Nephron progenitor cell (in vitro differentiated cells): ENCODE data around the gene TRIM10.

Source experiments
- DNase-seq: peaks from one replicate; pipeline ENCODE4 v3.0.0; 2021
- H3K27ac Mint-ChIP-seq: 2 replicates; pipeline ENCODE4 v1.8.0; 2021; ENCODE audit warnings: mild to moderate bottlenecking, moderate library complexity, mixed read lengths
- H3K27me3 Mint-ChIP-seq: 2 replicates; pipeline ENCODE4 v1.8.0; 2021; ENCODE audit warnings: mild to moderate bottlenecking, low read depth, mixed read lengths; ENCODE audit not compliant: poor library complexity
- H3K36me3 Mint-ChIP-seq: 2 replicates; pipeline ENCODE4 v1.8.0; 2021; ENCODE audit warnings: low read depth, mixed read lengths
- H3K4me1 Mint-ChIP-seq: 2 replicates; pipeline ENCODE4 v1.8.0; 2021; ENCODE audit warnings: mixed read lengths
- H3K4me3 Mint-ChIP-seq: 2 replicates; pipeline ENCODE4 v1.8.0; 2021; ENCODE audit warnings: mild to moderate bottlenecking, moderate library complexity, mixed read lengths
- H3K9me3 Mint-ChIP-seq: 2 replicates; pipeline ENCODE4 v1.8.0; 2021; ENCODE audit warnings: mild to moderate bottlenecking, moderate library complexity, mixed read lengths
- TF ChIP-seq, protein P1 (sequence below): fragments of 200-600 bp; sonication (generic); IDR thresholded peaks from 2 replicates; pipeline ENCODE4 v1.5.0; 2021; ENCODE audit warnings: antibody characterized with exemption

TRIM10 gene

DNA sequence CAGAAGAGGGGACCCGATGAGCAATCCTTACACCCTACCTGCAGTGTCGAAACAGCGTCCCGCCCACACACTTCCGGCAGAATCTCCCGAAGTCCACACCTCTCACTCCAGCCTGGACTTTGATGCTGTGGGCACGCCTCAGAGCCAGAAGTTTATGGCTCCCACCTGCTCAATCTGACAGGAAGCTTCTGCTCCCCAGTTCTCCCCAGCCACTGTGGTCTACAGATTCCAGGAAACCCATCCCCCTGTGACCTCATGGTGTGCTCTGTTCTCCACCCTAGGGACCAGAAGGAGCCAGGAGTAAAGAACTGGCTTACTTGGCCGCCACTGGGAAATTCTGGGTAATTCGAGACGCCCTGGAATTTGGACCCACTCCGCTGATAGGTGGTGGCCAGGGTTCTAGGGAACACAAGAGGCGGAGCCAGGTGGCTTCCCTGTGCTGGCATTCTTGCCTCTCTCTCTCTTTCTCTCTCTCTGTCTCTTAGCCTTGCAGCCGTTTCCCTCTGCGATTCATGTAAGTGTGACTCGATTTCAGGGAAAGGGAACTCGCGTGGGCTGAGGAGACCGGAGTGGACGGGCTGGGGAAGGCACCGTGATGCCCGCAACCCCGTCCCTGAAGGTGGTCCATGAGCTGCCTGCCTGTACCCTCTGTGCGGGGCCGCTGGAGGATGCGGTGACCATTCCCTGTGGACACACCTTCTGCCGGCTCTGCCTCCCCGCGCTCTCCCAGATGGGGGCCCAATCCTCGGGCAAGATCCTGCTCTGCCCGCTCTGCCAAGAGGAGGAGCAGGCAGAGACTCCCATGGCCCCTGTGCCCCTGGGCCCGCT lies 2.3 kb upstream of the TRIM10 start, which contains the start of gene TRIM15:
TRIM15 (plus strand) TSS at position 457 of the 828 bp plus-strand sequence; CDS start at position 596, 139 bp downstream.
- Mint-ChIP-seq H3K36me3 (no peaks in the 10 kb centered on the region), H3K4me3 (no peak within 1 kb of the TSS), H3K9me3 (no peaks in the 10 kb centered on the region), H3K4me1 (no peaks in the 10 kb centered on the region), H3K27me3 (peaks cover 33% of the 10 kb centered on the region), H3K27ac (no peak within 1 kb of the TSS)
- no peak for DNase-seq
- TF ChIP-seq, protein P1, sequence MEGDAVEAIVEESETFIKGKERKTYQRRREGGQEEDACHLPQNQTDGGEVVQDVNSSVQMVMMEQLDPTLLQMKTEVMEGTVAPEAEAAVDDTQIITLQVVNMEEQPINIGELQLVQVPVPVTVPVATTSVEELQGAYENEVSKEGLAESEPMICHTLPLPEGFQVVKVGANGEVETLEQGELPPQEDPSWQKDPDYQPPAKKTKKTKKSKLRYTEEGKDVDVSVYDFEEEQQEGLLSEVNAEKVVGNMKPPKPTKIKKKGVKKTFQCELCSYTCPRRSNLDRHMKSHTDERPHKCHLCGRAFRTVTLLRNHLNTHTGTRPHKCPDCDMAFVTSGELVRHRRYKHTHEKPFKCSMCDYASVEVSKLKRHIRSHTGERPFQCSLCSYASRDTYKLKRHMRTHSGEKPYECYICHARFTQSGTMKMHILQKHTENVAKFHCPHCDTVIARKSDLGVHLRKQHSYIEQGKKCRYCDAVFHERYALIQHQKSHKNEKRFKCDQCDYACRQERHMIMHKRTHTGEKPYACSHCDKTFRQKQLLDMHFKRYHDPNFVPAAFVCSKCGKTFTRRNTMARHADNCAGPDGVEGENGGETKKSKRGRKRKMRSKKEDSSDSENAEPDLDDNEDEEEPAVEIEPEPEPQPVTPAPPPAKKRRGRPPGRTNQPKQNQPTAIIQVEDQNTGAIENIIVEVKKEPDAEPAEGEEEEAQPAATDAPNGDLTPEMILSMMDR = no peak

DNA sequence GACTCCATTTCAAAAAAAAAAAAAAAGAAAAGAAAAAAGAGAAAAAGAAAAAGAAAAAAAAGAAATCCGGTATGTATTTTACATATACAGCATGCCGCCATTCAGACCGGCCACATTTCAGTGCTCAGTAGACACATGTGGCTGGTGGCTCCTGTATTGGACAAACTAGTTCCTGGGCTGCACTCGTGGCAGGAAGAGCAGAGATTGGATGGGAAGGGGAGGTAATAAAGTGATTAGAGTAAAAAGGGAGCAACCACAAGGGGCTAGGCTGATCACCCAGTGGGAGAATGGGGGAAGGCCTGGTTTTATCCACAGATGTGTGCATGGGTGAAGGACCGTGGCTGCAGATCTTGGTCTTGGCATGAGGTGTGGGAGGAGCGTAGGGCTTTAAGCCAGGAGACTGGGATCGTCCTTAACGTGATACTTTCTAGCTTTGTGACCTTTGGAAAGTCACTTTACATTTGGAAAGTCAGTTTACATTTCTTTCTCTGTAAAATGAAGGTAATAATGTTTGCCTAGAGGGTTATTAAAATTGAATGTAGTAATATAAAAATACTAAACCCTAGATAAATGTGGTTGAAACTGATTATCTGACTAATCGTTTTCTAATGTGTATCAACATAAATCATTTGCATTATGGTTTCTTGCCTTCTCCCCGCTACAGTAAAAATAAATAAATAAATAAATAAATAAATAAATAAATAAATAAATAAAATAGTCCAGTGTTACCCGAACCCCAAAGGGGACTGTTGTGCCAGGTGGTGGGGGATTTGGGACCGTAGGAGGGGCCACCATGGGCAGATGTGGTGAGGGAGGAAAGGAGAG lies 1.5 kb upstream of the TRIM10 start:
- TF ChIP-seq, protein P1 = no peak

DNA sequence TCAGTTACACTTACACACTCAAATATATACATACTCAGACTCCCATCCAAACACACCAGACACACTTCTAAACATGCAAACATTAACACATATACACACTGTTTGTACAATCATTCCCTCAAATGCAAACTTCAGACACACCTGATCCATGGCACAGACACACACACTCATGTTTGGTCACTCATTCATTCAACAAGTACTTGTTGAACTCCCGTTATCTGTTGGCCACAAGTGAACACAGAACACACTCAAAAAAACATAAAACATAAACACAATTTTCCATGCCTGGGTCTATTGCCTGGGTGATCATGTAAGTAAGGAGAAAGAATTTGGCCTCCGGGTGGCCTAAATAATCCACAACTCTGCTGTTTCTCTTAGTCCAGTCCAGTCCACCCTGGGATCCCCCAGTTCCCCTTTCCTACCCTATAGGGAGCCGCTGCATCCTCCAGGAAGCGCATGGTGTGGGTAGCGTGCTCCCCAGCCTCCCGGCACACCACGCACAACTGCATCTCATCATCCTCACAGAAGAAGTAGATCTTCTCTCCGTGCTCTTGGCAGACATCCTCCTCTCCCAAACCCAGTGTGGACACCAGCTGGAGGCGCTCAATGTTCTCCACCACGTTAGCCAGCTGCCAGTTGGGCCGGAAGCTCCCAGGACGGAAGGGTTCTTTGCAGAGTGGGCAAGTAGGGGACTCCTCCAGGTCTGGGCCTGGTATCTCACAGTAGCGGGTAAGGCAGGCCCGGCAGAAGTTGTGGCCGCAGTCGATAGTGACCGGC lies 815 bp downstream of the TRIM10 start:
- Mint-ChIP-seq H3K27ac (no peak overlapping the region), H3K4me3 (no peak overlapping the region), H3K36me3 (no peaks in the 10 kb centered on the region), H3K4me1 (peaks cover 4% of the 10 kb centered on the region), H3K27me3 (peaks cover 33% of the 10 kb centered on the region), H3K9me3 (no peaks in the 10 kb centered on the region)
- TF ChIP-seq, protein P1 = no peak
- no peak for DNase-seq

More for the DNA sequence above, 1.5 kb upstream of the TRIM10 start:
- no peaks in the 10 kb centered on the region for H3K9me3 Mint-ChIP-seq
- H3K36me3 Mint-ChIP-seq = no peaks in the 10 kb centered on the region
- H3K27ac Mint-ChIP-seq = no peak overlapping the region
- no peaks in the 10 kb centered on the region for H3K4me1 Mint-ChIP-seq
- no peak overlapping the region for H3K4me3 Mint-ChIP-seq
- peaks cover 33% of the 10 kb centered on the region for H3K27me3 Mint-ChIP-seq
- DNase-seq = no peak

DNA sequence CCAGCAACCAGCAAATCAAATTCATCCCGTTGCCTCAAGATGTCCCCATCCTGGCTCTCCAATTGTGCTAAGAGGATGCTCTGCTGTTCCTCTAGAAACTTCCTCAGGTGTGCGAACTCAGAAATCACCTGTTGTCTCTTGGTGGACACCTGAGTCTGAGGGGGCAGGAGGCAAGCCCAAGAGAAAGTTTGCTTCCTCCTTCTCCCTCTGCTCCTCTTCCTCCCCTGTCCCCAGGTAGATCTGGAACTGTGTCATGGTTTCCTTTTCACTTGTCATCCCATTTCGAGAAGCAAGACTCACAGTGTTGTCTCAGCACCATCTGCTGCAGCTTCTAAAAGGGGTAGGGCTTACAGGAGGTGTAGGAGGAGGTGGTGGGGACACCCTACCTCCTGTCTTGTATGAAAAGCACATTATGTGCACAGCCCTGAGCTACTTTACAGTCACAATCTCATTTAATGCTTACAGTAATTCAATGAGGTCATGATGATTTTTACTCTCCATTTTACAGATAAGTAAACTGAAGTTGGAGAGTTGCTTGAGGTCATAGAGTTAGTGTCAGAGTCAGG lies 2.5 kb downstream of the TRIM10 start:
- Mint-ChIP-seq H3K27me3 (peaks cover 41% of the 10 kb centered on the region), H3K36me3 (no peaks in the 10 kb centered on the region), H3K27ac (no peak overlapping the region), H3K4me1 (peaks cover 4% of the 10 kb centered on the region), H3K4me3 (no peak overlapping the region), H3K9me3 (no peaks in the 10 kb centered on the region)
- TF ChIP-seq, protein P1 = no peak
- no peak for DNase-seq

DNA sequence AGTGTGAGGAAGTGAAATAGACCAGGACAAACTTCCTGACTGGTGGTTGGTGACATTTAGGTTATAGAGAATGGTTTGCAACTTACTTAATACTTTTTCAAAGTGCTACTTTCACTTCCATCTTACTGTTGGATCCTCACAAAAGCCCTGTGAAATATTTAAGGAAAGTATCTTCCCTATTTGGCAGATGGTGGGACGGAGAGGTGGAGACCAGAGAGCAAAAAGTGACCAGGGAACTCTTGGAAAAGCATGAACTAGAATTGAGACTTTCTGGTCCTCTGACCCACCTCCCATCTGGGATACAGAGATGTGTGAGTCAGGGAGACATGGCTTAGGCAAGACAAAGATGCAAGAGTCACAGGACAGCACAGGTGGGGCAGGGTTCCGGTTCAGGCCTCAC lies 3.0 kb downstream of the TRIM10 start:
- Mint-ChIP-seq H3K4me1 (peaks cover 4% of the 10 kb centered on the region), H3K4me3 (no peak overlapping the region), H3K9me3 (no peaks in the 10 kb centered on the region), H3K27me3 (peaks cover 41% of the 10 kb centered on the region), H3K27ac (no peak overlapping the region), H3K36me3 (no peaks in the 10 kb centered on the region)
- DNase-seq = no peak
- TF ChIP-seq, protein P1 = no peak
